CD4-positive, alpha-beta T cell treated with Interleukin-17A for 1 hour (primary cell): ENCODE measurements around the gene ZNF724.

Experiments used
- DNase-seq: peaks from one replicate; pipeline ENCODE4 v3.0.0-alpha.2; 2020

Gene ZNF724

GRCh38 chr19:23222998-23223652, 27.1 kb downstream of the ZNF724 start:
- DNase-seq = no peak

GRCh38 chr19:23203841-23204344, 46.3 kb downstream of the ZNF724 start:
- no peak for DNase-seq

GRCh38 chr19:23190341-23190740, 59.9 kb downstream of the ZNF724 start:
- no peak for DNase-seq

GRCh38 chr19:23183251-23183650, 66.9 kb downstream of the ZNF724 start:
- DNase-seq = no peak
